GM12874 (cell line): Measurements from ENCODE around the gene ASB10.

Source experiments
- CTCF ChIP-seq: IDR thresholded peaks from 2 replicates; pipeline ENCODE4 v1.5.1; 2011; ENCODE audit warnings: low read depth, mild to moderate bottlenecking, control low read depth, low read length, moderate library complexity; ENCODE audit not compliant: insufficient read depth

The ASB10 gene

GRCh38 chr7:151231080-151231479, 44.0 kb upstream of the ASB10 start:
- TF ChIP-seq CTCF, result no peak

GRCh38 chr7:151229249-151229648, 42.2 kb upstream of the ASB10 start:
- TF ChIP-seq CTCF, result no peak

GRCh38 chr7:151228024-151228866, 41.2 kb upstream of the ASB10 start:
- TF ChIP-seq CTCF, result no peak

- no peak for TF ChIP-seq CTCF
These were observed 40.1 kb upstream of the ASB10 start, which contains the start of gene ABCF2 for GRCh38 chr7:151226875-151227782. ABCF2 (minus strand) TSS chr7:151227205; CDS start chr7:151226458, 747 bp downstream.

- no peak for TF ChIP-seq CTCF
These were observed 39.5 kb upstream of the ASB10 start for GRCh38 chr7:151226560-151226874.

GRCh38 chr7:151225948-151226510, 39.0 kb upstream of the ASB10 start:
- TF ChIP-seq CTCF, result no peak

- TF ChIP-seq CTCF, result no peak
These were observed 36.7 kb upstream of the ASB10 start for GRCh38 chr7:151223728-151224127.
